Measurements from ENCODE around the gene ACVR2B. TPM values are rescaled to one million over a fixed set of nuclear protein-coding genes. Genes with fewer than 3 reads are reported as not detected.

ACVR2B gene
- total RNA-seq, 1 donor from 2014 or later, result 8.2 TPM

GRCh38 chr3:38532529-38532928 is 78.8 kb downstream of the ACVR2B start:
- H3K9me3 ChIP-seq, result no peaks in the 10 kb centered on the region
- H3K27me3 ChIP-seq (ENCODE audit: low read depth), result no peaks in the 10 kb centered on the region
- no peak overlapping the region for H3K4me3 ChIP-seq
- no peaks in the 10 kb centered on the region for H3K4me1 ChIP-seq
- intact Hi-C loops (cut with DNase I), result no loop called here
- no peak for ATAC-seq
- no peaks in the 10 kb centered on the region for H3K36me3 ChIP-seq
- DNase-seq, result no peak
- no peak for TF ChIP-seq CTCF (IDR thresholded peaks at IDR 0.05)
- no peak overlapping the region for H3K27ac ChIP-seq

GRCh38 chr3:38533285-38533976 is 79.7 kb downstream of the ACVR2B start:
- DNase-seq (no peak), ATAC-seq (no peak)
- Histone ChIP-seq H3K4me1 (no peaks in the 10 kb centered on the region), H3K27me3 (ENCODE audit: low read depth) (no peaks in the 10 kb centered on the region), H3K36me3 (no peaks in the 10 kb centered on the region), H3K4me3 (no peak overlapping the region), H3K9me3 (no peaks in the 10 kb centered on the region), H3K27ac (no peak overlapping the region)
- no peak for TF ChIP-seq CTCF (IDR thresholded peaks at IDR 0.05)
- intact Hi-C loops (cut with DNase I), result no loop called here

- ATAC-seq (no peak), DNase-seq (no peak)
- TF ChIP-seq CTCF (IDR thresholded peaks at IDR 0.05), result no peak
- intact Hi-C loops (cut with DNase I), result no loop called here
- H3K4me1 ChIP-seq, result no peaks in the 10 kb centered on the region
- no peak overlapping the region for H3K4me3 ChIP-seq
- H3K27me3 ChIP-seq (ENCODE audit: low read depth), result no peaks in the 10 kb centered on the region
- H3K9me3 ChIP-seq, result no peaks in the 10 kb centered on the region
- H3K27ac ChIP-seq, result no peak overlapping the region
- H3K36me3 ChIP-seq, result no peaks in the 10 kb centered on the region
Measured at GRCh38 chr3:38534180-38534579, 80.5 kb downstream of the ACVR2B start.

GRCh38 chr3:38534604-38535003 is 80.9 kb downstream of the ACVR2B start:
- TF ChIP-seq CTCF (IDR thresholded peaks at IDR 0.05), result no peak
- no peaks in the 10 kb centered on the region for H3K27me3 ChIP-seq (ENCODE audit: low read depth)
- ATAC-seq, result no peak
- intact Hi-C loops (cut with DNase I), result no loop called here
- DNase-seq, result no peak
- no peak overlapping the region for H3K4me3 ChIP-seq
- no peaks in the 10 kb centered on the region for H3K36me3 ChIP-seq
- H3K4me1 ChIP-seq, result no peaks in the 10 kb centered on the region
- H3K9me3 ChIP-seq, result no peaks in the 10 kb centered on the region
- no peak overlapping the region for H3K27ac ChIP-seq

GRCh38 chr3:38536671-38537070 is 83.0 kb downstream of the ACVR2B start:
- DNase-seq (no peak), ATAC-seq (no peak)
- no peak overlapping the region for H3K4me3 ChIP-seq
- H3K4me1 ChIP-seq, result no peaks in the 10 kb centered on the region
- TF ChIP-seq CTCF (IDR thresholded peaks at IDR 0.05), result no peak
- intact Hi-C loops (cut with DNase I), result no loop called here
- H3K36me3 ChIP-seq, result no peaks in the 10 kb centered on the region
- no peaks in the 10 kb centered on the region for H3K27me3 ChIP-seq (ENCODE audit: low read depth)
- H3K9me3 ChIP-seq, result no peaks in the 10 kb centered on the region
- H3K27ac ChIP-seq, result no peak overlapping the region
